Placental pericyte (primary cell): Measurements from ENCODE around the gene KMT2B. TPM values are rescaled to one million over a fixed set of nuclear protein-coding genes. Genes with fewer than 3 reads are reported as not detected.

Experiments used
- total RNA-seq: library from RNA; depleted of rRNA; stranded (reverse); fragments of >200 nt; gene quantifications from 2 replicates; pipeline ENCODE4 v1.2.3, GENCODE V29; 2012

KMT2B gene, protein sequence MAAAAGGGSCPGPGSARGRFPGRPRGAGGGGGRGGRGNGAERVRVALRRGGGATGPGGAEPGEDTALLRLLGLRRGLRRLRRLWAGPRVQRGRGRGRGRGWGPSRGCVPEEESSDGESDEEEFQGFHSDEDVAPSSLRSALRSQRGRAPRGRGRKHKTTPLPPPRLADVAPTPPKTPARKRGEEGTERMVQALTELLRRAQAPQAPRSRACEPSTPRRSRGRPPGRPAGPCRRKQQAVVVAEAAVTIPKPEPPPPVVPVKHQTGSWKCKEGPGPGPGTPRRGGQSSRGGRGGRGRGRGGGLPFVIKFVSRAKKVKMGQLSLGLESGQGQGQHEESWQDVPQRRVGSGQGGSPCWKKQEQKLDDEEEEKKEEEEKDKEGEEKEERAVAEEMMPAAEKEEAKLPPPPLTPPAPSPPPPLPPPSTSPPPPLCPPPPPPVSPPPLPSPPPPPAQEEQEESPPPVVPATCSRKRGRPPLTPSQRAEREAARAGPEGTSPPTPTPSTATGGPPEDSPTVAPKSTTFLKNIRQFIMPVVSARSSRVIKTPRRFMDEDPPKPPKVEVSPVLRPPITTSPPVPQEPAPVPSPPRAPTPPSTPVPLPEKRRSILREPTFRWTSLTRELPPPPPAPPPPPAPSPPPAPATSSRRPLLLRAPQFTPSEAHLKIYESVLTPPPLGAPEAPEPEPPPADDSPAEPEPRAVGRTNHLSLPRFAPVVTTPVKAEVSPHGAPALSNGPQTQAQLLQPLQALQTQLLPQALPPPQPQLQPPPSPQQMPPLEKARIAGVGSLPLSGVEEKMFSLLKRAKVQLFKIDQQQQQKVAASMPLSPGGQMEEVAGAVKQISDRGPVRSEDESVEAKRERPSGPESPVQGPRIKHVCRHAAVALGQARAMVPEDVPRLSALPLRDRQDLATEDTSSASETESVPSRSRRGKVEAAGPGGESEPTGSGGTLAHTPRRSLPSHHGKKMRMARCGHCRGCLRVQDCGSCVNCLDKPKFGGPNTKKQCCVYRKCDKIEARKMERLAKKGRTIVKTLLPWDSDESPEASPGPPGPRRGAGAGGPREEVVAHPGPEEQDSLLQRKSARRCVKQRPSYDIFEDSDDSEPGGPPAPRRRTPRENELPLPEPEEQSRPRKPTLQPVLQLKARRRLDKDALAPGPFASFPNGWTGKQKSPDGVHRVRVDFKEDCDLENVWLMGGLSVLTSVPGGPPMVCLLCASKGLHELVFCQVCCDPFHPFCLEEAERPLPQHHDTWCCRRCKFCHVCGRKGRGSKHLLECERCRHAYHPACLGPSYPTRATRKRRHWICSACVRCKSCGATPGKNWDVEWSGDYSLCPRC (N-terminal part only)
- 10.0 and 14.7 TPM in 2 replicates for total RNA-seq

DNA sequence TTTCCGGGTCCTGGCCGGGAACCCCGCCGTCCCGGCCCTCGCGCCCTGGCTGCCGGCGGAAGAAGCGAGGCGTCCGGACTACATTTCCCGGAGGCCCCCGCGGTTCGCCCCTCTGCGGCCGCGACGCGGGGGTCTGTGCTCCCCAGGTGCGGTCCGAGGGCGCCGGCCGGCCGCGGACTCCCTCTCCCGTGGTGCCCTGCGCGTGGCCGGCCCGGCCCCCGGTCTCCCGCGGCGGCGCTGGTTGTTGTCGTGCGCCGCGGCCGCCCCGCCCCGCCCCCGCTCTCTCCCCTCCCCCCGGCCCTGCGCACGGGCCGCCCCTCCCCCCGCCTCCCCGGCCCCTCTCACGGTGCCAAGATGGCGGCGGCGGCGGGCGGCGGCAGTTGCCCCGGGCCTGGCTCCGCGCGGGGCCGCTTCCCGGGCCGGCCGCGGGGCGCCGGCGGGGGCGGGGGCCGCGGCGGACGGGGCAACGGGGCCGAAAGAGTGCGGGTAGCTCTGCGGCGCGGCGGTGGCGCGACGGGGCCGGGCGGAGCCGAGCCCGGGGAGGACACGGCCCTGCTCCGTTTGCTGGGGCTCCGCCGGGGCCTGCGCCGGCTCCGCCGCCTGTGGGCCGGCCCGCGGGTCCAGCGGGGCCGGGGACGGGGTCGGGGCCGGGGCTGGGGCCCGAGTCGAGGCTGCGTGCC is at the start of gene KMT2B:
Gene KMT2B (plus strand): TSS at position 339 of the 680 bp plus-strand sequence. CDS start 16 bp downstream, at position 355.

DNA sequence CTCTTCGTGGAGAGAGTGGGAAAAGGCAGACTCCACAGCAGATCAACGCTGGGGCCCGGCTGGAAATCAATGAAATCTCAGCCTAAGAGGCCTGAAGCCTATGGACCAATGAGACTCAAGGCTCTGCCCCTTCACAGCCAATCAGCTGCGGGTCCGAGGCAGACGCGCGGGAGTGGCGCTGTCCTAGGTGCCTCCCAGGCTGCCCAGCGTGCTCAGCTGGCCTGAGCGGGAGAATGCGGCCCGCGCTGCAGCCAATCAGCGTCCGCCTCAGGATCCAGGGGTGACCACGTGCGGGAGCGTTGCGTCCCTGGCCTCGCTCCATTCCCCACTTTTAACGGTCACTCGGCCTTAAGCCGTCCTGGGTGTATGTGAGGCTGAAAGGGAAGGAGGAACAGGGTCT is 13.6 kb upstream of the KMT2B start, which contains the start of gene ZBTB32:
Gene ZBTB32 (plus strand): TSS at position 341 of the 400 bp plus-strand sequence. CDS start 10,069 bp downstream, outside the sequence.

DNA sequence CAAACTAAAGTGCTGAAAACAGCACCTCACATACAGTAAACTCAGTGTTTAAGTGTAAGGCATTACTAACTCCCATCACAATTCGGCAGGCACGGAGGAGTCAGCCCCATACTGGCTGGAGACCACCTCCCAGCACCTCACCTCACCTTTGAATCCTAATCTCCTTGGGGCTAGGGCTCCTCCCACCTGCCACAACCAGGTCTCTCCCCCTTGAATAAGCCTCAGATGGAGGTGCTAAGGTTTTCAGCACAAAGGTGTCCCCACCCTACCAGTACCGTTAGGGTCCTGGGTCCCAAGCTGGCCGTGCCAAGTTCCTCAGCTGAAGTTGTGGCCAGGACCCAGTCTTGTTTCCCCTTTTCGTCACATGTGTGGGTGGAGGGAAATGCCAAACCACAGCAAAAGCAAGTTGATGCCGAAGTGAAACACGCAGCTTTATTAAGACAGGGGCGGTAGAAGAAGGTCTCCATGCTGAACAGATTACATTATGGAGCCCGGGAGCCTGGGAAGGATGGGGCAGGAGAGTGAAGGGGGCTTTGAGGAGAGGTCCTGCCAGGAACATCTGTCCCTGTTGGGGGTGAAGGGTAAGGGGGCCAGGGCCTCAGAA is 24.4 kb downstream of the KMT2B start, which contains the start of gene IGFLR1:
Gene IGFLR1 (minus strand): TSS at position 332 of the 604 bp plus-strand sequence. CDS start 1,272 bp downstream, outside the sequence.

DNA sequence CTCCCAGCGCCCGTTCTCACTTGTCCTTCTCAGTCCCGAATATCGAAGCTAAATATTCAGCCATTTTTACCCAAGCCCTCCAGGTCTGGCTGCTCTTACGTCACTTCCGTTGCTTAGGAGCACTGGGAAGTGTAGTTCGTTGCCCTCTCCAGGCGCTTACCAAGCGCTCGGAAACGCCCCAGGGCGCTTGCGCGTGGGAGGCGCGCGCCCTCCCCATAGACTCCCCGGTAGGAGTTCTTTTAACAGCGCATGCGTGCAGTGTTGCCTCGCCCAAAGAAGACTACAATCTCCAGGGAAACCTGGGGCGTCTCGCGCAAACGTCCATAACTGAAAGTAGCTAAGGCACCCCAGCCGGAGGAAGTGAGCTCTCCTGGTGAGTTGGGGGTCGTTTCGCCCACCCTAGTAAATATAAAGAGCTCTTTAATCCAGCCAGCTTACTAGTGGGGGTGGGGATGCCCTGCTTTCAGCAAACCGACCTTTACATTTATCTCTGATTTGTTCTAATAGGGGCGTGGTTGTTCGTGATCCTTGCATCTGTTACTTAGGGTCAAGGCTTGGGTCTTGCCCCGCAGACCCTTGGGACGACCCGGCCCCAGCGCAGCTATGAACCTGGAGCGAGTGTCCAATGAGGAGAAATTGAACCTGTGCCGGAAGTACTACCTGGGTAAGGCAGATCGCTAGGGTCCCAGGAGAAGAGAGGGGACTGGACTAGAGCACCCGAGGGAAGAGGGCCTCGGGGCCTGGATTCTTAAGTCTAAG is 27.7 kb downstream of the KMT2B start, which contains the start of the genes PSENEN and U2AF1L4:
Gene PSENEN (plus strand): TSS at position 324 of the 759 bp plus-strand sequence. CDS start 280 bp downstream, at position 604.
Gene U2AF1L4 (minus strand): TSS at position 91 of the 759 bp plus-strand sequence. CDS start 27 bp downstream, at position 64.

DNA sequence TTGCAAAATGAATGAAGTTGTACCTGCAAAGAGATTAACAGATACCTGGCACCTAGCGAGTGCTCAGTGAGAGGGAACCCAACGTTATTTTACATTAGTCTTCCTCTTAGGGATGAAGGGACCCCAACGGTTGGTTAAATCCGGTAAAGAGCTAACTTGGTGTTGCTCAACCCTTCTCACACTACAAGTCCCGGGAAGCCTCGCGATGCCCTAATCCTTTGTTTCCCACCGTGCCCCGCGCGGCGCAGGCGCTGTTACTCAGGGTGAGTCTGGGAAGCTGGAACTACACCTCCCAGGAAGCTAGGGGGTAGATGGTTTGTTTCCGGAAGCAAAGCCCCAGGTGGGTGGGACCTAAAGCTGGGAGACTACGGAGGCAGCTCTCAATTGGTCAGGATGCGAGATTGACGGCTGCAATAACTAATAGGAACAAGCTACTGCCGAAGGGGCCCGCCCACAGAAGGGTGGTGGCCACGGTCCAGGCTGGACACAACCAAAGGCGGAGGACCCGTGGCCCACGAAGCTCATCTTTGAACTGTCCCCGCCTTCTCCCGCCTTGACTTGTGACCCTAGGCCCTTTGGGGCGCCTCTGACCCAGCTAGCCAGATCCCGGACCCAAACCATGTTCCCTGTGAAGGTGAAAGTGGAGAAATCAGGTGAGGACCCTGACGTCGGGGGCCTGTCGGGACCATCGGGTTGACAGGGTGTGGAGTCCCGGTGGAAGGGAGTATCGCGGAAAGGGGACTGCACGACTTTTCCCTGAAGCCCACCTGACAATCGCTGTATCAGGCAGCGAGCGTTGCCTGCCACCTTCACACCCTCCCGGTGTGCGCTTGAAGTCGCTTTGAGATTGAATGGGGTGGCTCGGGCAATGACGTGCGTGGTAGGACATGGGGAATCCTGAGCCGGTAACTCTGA is 30.6 kb downstream of the KMT2B start, which contains the start of gene LIN37:
Gene LIN37 (plus strand): TSS at position 471 of the 915 bp plus-strand sequence. CDS start 149 bp downstream, at position 620.

DNA sequence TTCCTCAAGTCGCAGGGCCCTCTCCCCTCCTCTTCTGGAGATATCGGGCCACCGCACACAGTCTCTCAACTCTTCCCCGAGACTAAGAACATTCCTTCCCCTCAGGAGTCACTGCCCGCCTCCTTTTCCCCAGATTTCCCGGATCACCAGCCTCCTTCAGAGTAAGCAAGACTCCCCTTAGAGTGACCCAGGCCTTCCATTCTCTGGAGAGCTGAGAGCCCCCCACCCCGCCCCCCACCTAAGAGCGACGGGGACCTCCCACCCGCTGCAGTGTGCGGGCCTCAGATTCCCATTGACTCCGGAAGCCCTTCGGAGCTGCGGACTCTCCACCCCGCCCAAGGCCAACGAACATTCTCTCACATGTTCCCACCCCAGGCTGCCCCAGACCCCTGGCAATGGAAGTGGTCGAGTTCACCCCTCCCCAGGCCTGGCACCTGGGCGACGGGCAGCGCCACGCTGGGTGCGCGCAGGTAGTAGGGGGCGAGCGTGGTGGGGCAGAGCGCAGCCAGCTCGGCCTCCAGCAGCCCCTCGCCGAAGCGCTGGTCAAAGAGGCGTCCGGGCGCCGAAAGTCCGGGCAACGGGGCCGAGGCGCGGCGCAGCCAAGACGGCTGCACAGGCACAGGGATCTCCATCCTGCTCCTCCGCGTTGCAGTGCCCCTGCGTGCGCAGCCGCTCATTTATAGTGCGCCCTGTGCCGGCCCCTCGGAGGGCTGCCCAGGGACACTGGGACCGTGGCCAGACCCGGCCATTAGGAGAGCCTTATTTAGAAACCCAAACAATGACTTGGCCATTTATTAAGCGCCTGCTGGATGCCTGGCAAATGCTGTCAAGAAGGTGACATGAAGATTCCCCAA is 38.8 kb downstream of the KMT2B start, which contains the start of gene HSPB6:
Gene HSPB6 (minus strand): TSS at position 653 of the 854 bp plus-strand sequence. CDS start 21 bp downstream, at position 632.

DNA sequence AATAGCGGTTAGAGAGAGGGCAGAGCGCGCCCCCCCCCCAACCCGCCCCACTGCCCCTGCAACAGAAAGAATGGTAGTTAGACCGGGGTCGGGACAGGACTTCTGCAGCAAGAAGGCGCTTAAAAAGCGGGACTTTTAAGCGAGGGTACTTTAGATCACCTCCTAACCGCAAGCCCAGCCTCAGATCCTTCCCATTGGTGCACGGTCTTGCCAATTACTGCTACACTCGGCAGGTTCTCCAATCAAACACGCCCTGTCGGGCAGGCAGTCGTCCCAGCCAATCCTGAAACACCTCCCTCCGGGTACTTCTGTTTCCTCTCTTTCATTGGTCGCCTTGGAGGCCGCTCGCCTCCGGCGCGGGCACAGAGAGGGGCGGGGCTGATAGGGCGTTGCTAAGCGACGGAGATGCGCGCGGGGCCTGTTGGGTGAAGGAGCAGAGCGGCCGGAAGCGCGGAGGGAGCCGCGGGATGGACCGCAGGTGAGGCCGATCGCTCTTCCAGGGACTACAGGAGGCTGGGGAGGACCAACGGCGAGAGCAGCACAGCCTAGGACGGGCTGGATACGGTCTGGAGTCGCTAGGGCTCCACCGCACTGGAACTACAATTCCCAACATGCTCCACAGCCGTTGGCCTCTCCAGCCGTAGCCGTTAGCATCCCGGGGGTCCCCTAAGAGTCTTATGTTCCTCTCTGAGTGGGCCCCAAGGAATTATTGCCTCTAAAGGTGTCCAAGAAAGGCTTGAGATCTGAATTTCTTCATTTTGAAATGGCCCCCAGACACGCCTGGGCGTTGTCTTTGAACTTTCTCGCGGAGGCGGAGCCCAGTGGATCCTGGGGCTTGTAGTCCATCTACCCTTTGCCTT is 40.2 kb downstream of the KMT2B start, which contains the start of gene PROSER3:
Gene PROSER3 (plus strand): TSS at position 428 of the 860 bp plus-strand sequence. CDS start 40 bp downstream, at position 468.

DNA sequence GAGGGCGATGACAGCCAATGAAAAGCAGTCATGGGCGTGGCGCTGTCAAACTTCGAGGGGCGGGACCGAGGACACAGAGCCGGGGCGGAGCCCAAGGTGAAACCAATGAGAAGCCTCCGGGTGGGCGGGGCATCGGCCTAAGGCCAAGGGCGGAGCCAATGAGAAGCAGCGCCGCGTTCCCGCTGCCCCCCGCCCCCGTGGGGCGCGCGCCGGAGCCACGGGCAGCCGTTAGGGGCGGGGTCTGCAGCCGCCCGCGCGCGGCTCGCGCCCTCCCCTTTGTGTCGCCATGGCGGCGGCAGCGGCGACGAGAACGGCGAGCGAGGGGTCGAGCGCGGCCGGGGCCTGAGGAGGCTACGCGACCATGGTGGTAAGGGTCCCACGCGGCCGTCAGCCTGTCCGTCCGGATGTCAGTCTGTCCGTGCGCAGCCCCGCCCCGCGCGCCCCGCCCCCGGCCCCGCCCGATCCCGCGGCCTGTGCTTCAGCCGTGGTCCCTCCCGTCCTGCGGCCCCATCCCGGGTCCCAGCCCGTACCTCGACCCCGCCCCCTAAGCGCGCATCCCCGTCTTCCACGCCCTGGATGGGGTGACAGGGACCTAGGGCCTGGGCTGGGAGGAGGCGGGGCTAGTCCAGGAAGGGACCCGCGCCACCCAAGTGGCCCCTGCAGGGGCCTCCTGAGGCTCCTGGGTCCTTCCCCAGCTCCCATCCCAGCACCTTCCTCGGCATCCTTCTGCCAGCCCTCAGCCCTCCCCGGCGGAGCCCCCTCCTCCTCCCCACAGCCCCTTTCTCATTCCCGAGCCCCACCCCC is 57.7 kb downstream of the KMT2B start, which contains the start of gene ARHGAP33:
Gene ARHGAP33 (plus strand): TSS at position 267 of the 804 bp plus-strand sequence. CDS start 95 bp downstream, at position 362.

Other genes starting within 250 kb of the KMT2B start
- gene KRTDAP, start 227.5 kb upstream of the KMT2B start, total RNA-seq = not detected in 2 replicates
- gene DMKN, start 204.4 kb upstream of the KMT2B start, total RNA-seq = 0.14 and 0.22 TPM in 2 replicates
- gene SBSN, start 189.7 kb upstream of the KMT2B start, total RNA-seq = 0.14 TPM in 1 of 2 replicates, not detected in the other
- not detected in 2 replicates for gene GAPDHS, start 184.5 kb upstream of the KMT2B start, total RNA-seq
- 64.1 and 66.6 TPM in 2 replicates for gene TMEM147, start 172.4 kb upstream of the KMT2B start, total RNA-seq
- not detected in 2 replicates for gene ATP4A, start 154.3 kb upstream of the KMT2B start, total RNA-seq
- gene PMIS2, start 131.8 kb upstream of the KMT2B start, total RNA-seq = not detected in 2 replicates
- gene HAUS5, start 105.3 kb upstream of the KMT2B start, total RNA-seq = 2.2 and 14.2 TPM in 2 replicates
- gene RBM42, start 89.0 kb upstream of the KMT2B start, total RNA-seq = 74.6 and 76.2 TPM in 2 replicates
- gene ETV2, start 76.3 kb upstream of the KMT2B start, total RNA-seq = 0.29 TPM in 1 of 2 replicates, not detected in the other
- 212 and 274 TPM in 2 replicates for gene COX6B1, start 69.7 kb upstream of the KMT2B start, total RNA-seq
- gene UPK1A, start 51.5 kb upstream of the KMT2B start, total RNA-seq = not detected in 2 replicates
- not detected in 2 replicates for gene ZBTB32, start 13.4 kb upstream of the KMT2B start, total RNA-seq
- 0.66 and 1.9 TPM in 2 replicates for gene IGFLR1, start 24.4 kb downstream of the KMT2B start, total RNA-seq
- 5.3 and 15.3 TPM in 2 replicates for gene U2AF1L4, start 27.4 kb downstream of the KMT2B start, total RNA-seq
- gene PSENEN, start 27.6 kb downstream of the KMT2B start, total RNA-seq = 10.9 and 12.0 TPM in 2 replicates
- gene LIN37, start 30.6 kb downstream of the KMT2B start, total RNA-seq = 17.9 and 29.1 TPM in 2 replicates
- 11.6 and 22.3 TPM in 2 replicates for gene HSPB6, start 39.0 kb downstream of the KMT2B start, total RNA-seq
- 10.9 and 17.6 TPM in 2 replicates for gene PROSER3, start 40.2 kb downstream of the KMT2B start, total RNA-seq
- 2.2 and 5.0 TPM in 2 replicates for gene ARHGAP33, start 57.6 kb downstream of the KMT2B start, total RNA-seq
- not detected in 2 replicates for gene PRODH2, start 94.8 kb downstream of the KMT2B start, total RNA-seq
- not detected in 2 replicates for gene NPHS1, start 134.5 kb downstream of the KMT2B start, total RNA-seq
- gene KIRREL2, start 138.9 kb downstream of the KMT2B start, total RNA-seq = not detected in 2 replicates
- gene APLP1, start 150.6 kb downstream of the KMT2B start, total RNA-seq = 2.0 and 2.1 TPM in 2 replicates
- gene NFKBID, start 182.5 kb downstream of the KMT2B start, total RNA-seq = 5.3 and 6.4 TPM in 2 replicates
- 0.44 and 0.86 TPM in 2 replicates for gene HCST, start 184.5 kb downstream of the KMT2B start, total RNA-seq
- not detected in 2 replicates for gene TYROBP, start 190.3 kb downstream of the KMT2B start, total RNA-seq
- gene LRFN3, start 218.4 kb downstream of the KMT2B start, total RNA-seq = 5.3 and 7.2 TPM in 2 replicates